ENCODE data around the gene TJP3. TPM values are rescaled to one million over a fixed set of nuclear protein-coding genes. Genes with fewer than 3 reads are reported as not detected.

Gene TJP3
- total RNA-seq, 4 donors from 2014 or later: 0.06 to 4.2 (median 0.17) TPM; not detected in 1

DNA sequence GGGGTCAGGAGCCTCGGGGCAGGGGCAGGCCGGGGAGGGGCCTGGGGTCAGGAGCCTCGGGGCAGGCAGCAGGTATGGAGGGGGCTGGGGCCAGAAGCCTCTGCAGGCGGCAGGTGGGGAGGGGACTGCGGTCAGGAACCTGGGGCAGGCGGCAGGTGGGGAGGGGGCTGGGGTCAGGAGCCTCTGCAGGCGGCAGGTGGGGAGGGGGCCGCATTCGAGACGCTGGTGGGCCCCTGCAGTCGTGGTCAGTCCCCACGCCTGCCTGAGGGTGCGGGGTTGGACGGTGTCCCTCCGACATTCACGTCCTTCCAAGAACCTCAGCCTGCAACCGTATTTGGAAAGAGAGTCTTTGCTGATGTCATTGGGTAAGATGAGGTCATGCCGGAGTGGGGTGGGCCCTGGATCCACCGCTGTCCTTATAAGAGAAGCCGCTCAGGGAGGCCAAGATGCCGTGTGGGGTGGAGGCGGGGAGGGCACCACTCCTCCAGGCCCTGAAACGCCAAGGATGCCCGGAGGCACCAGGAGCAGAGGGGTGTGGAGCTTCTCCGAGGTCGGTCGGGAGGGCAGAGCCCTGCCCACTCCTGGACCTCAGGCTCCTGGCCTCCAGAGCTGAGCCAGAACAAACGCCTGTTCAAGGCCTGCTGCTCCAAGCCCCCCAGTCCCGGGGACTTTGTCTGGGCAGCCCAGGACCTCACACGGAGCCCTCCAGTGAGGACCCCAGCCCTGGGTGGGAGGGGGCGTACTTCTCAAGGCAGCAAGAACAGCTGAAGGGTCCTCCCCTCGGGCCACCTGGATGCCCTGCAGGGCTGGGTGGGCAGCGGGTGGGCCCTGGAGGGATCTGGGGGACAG, 38.0 kb upstream of the TJP3 start:
- Histone ChIP-seq H3K4me1 (peaks cover 63 to 99% (median 97%) of the 10 kb centered on the region in 4 donors), H3K27me3 (no peaks in the 10 kb centered on the region), H3K36me3 (peaks cover 3 to 21% (median 15%) of the 10 kb centered on the region in 4 donors), H3K4me3 (peak overlapping the region; percentile 47 to 51 (median 49)), H3K9me3 (no peaks in the 10 kb centered on the region), H3K27ac (replicated peaks in 1 of 4) (peak overlapping the region; percentile 93 to 100 (median 97))
- WGBS: 39% methylated on average over 28 of the region's 33 CpGs
- peak; percentile 98 for DNase-seq (ENCODE audit: extremely low spot score)
- peak; percentile 98 for TF ChIP-seq POLR2AphosphoS5 (IDR thresholded peaks at IDR 0.05)
- peak; percentile 89 for TF ChIP-seq EP300 (IDR thresholded peaks at IDR 0.05)
- TF ChIP-seq, protein P1, sequence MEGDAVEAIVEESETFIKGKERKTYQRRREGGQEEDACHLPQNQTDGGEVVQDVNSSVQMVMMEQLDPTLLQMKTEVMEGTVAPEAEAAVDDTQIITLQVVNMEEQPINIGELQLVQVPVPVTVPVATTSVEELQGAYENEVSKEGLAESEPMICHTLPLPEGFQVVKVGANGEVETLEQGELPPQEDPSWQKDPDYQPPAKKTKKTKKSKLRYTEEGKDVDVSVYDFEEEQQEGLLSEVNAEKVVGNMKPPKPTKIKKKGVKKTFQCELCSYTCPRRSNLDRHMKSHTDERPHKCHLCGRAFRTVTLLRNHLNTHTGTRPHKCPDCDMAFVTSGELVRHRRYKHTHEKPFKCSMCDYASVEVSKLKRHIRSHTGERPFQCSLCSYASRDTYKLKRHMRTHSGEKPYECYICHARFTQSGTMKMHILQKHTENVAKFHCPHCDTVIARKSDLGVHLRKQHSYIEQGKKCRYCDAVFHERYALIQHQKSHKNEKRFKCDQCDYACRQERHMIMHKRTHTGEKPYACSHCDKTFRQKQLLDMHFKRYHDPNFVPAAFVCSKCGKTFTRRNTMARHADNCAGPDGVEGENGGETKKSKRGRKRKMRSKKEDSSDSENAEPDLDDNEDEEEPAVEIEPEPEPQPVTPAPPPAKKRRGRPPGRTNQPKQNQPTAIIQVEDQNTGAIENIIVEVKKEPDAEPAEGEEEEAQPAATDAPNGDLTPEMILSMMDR (IDR thresholded peaks at IDR 0.05): no peak
- TF ChIP-seq POLR2A (IDR thresholded peaks at IDR 0.05; ENCODE audit: low read depth): peak; percentile 44
- intact Hi-C loops (cut with DNase I): no loop called here

DNA sequence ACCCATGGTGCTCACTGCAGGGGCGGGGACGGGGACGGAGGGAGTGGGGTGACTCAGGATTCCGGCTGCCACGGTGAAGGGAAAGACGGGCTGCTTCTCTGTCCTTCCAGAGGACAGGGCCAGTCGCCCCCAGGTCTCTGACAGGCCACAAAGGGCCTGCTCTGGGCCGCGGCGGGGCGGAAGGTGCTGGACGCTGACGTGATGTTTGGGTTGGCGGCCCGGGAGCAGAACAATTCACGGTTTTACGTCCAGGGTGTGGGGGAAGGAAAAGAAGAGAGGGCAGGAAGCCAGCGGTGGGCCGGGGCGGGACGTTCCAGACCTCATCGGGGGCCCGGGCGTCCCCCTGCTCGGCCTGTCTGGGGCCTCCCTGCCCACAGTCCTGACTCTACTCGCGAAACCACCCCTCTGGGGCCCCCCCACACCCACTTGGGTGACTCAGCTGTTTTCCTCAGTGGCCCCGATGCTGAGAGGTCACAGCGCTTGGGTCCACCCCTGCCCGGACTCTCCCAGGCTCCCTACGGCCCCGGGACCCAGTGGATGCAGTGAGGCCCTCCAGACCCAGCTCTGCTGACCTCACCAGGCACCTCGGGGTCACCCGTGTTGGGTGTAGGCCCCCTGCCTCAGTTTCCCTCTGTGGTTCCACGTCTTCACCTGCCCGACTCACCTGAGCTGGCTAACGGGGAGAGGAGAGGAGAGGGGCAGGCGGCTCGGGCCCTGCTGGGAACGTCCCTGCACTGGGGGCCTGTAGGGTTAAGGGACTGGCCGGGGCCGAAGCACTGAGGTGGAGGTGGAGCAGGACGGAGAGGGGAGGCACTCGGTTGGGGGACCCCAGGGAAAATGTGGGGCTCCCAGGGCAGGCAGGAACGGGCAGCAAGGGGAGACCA, 37.1 kb upstream of the TJP3 start:
- Histone ChIP-seq H3K4me1 (peaks cover 58 to 100% (median 98%) of the 10 kb centered on the region in 4 donors), H3K4me3 (peak overlapping the region; percentile 47 to 51 (median 49)), H3K27me3 (no peaks in the 10 kb centered on the region), H3K9me3 (no peaks in the 10 kb centered on the region), H3K27ac (replicated peaks in 1 of 4) (peak overlapping the region; percentile 93 to 100 (median 97)), H3K36me3 (peaks cover 0 to 17% (median 11%) of the 10 kb centered on the region in 4 donors)
- DNase-seq (ENCODE audit: extremely low spot score): peak; percentile 95
- intact Hi-C loops (cut with DNase I): no loop called here
- TF ChIP-seq POLR2A (IDR thresholded peaks at IDR 0.05; ENCODE audit: low read depth) (peak; percentile 4), POLR2AphosphoS5 (IDR thresholded peaks at IDR 0.05) (peak; percentile 82 to 84), EP300 (IDR thresholded peaks at IDR 0.05) (peak; percentile 24)
- TF ChIP-seq, protein P1 (IDR thresholded peaks at IDR 0.05): no peak
- WGBS: 7% methylated on average over 35 of the region's 45 CpGs

DNA sequence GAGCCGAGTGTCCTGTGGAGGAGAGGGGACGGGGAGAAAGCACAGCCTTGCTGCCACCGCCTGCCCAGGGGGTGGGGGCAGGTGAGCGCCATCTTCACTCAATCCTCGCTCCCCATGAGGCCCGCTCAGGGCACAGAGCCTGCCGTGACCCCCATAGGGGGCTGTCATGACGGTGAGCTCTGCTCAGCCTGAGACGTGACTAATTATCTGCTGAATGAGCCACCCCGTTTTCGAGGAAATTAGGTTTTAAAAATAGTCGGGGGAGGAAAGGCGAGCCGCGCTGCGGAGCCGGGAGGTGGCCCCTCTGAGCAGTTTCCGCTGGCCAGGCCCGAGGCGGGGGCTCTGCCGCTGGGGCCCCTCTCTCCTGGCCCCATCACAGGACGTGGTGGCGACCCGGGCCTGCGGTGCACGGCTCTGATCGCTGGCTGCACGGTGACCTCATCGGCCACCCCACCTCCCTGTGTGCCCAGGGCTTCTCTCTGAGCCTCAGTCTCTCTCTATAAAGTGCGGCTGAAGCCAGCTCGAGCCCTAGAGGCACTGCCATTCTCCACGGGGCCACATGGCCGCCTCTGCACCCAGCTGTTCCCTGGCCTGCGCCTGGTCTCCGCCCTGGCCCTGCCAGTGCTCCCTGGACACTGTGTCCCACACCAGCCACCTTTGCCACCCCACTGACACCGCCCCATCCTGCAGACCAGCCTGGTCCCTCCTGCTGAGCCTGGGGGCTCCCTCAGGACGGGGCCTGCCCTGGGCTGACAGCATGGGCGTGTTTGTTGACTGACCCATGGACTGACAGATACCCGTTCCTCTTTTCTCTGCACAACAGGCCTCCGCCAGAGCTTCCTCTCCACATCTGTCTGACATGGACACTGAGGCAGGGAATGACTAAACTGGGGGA, 36.3 kb upstream of the TJP3 start:
- no peak for DNase-seq (ENCODE audit: extremely low spot score)
- TF ChIP-seq POLR2A (IDR thresholded peaks at IDR 0.05; ENCODE audit: low read depth) (no peak), EP300 (IDR thresholded peaks at IDR 0.05) (no peak), POLR2AphosphoS5 (IDR thresholded peaks at IDR 0.05) (peak; percentile 3 to 20)
- TF ChIP-seq, protein P1 (IDR thresholded peaks at IDR 0.05): peak in 1 of 3 experiments; percentile 21
- no peaks in the 10 kb centered on the region for H3K27me3 ChIP-seq
- peaks cover 55 to 97% (median 95%) of the 10 kb centered on the region in 4 donors for H3K4me1 ChIP-seq
- H3K9me3 ChIP-seq: no peaks in the 10 kb centered on the region
- H3K27ac ChIP-seq (replicated peaks in 1 of 4): peak overlapping the region; percentile 93 to 100 (median 97)
- peaks cover 0 to 10% (median 4%) of the 10 kb centered on the region in 4 donors for H3K36me3 ChIP-seq
- WGBS: 22% methylated on average over 15 of the region's 40 CpGs
- intact Hi-C loops (cut with DNase I): no loop called here
- peak overlapping the region; percentile 47 to 51 (median 49) for H3K4me3 ChIP-seq

DNA sequence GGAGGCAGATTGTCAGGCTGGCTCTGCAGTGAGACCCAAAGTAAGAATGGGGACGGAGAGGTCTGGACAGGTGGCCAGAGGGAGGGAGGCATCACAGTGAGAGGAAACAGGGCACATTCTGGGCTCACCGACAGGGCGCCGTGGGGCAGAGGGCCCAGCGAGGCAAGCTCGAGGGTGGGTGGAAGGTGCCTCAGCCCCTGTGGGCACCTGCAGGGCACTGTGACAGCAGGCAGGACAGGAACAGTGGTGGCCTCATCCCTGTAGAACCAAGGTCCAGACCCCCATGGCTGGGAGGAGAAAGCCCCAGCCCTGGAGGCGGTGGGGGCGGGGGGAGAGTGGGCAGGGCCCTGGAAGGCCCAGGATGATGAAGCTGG, 35.6 kb upstream of the TJP3 start:
- Histone ChIP-seq H3K4me1 (peaks cover 53 to 96% (median 91%) of the 10 kb centered on the region in 4 donors), H3K9me3 (no peaks in the 10 kb centered on the region), H3K27ac (replicated peaks in 1 of 4) (peak overlapping the region; percentile 93 to 100 (median 97)), H3K36me3 (peaks cover 0 to 5% (median 1%) of the 10 kb centered on the region in 4 donors), H3K4me3 (no peak overlapping the region), H3K27me3 (no peaks in the 10 kb centered on the region)
- no peak for DNase-seq (ENCODE audit: extremely low spot score)
- no peak for TF ChIP-seq EP300 (IDR thresholded peaks at IDR 0.05)
- TF ChIP-seq POLR2A (IDR thresholded peaks at IDR 0.05; ENCODE audit: low read depth): no peak
- no peak for TF ChIP-seq POLR2AphosphoS5 (IDR thresholded peaks at IDR 0.05)
- TF ChIP-seq, protein P1 (IDR thresholded peaks at IDR 0.05): no peak
- 77% methylated on average over 4 of the region's 8 CpGs for WGBS
- intact Hi-C loops (cut with DNase I): no loop called here

Measured in esophagus muscularis mucosa (tissue), 4 donors.